WTC11 (cell line): Measurements from ENCODE around the gene ZDHHC1. TPM values are rescaled to one million over a fixed set of nuclear protein-coding genes. Genes with fewer than 3 reads are reported as not detected.

Experiments used
- ATAC-seq: fragments of 200-7000 bp; cut with Tn5 transposase; 2 replicates; pipeline ENCODE4 v1.10.0; 2021; ENCODE audit warnings: mild to moderate bottlenecking, moderate library complexity
- CTCF ChIA-PET: fragments of 300-600 bp; sonication (Branson Sonifier 250); formaldehyde crosslinking; loops from one replicate; lab custom pipeline; 2021; ENCODE audit warnings: antibody characterized with exemption; lab: Charles Lee
- POLR2A ChIA-PET: fragments of 350-600 bp; sonication (Branson Sonifier 250); formaldehyde crosslinking; loops from one replicate; lab custom pipeline; 2021; ENCODE audit warnings: antibody characterized with exemption; lab: Charles Lee
- DNase-seq: peaks from one replicate; pipeline ENCODE4 v3.0.0; 2021; ENCODE audit warnings: low spot score
- H3K27ac Mint-ChIP-seq: 2 replicates; pipeline ENCODE4 v1.8.0; 2021; ENCODE audit warnings: mixed read lengths
- H3K27me3 Mint-ChIP-seq: 2 replicates; pipeline ENCODE4 v1.8.0; 2021; ENCODE audit warnings: low read depth, mild to moderate bottlenecking, moderate library complexity, mixed read lengths
- H3K36me3 Mint-ChIP-seq: 2 replicates; pipeline ENCODE4 v1.8.0; 2021; ENCODE audit warnings: mixed read lengths
- H3K4me1 Mint-ChIP-seq: 2 replicates; pipeline ENCODE4 v1.8.0; 2022; ENCODE audit warnings: mixed read lengths
- H3K4me3 Mint-ChIP-seq: 2 replicates; pipeline ENCODE4 v1.8.0; 2021; ENCODE audit warnings: mild to moderate bottlenecking, moderate library complexity, mixed read lengths
- H3K9me3 Mint-ChIP-seq: 2 replicates; pipeline ENCODE4 v1.8.0; 2021; ENCODE audit warnings: mixed read lengths
- EMX1 ChIP-seq: fragments of 250-450 bp; sonication (Bioruptor Pico); IDR thresholded peaks from 2 replicates; pipeline ENCODE4 v1.8.0; 2021; ENCODE audit warnings: mild to moderate bottlenecking
- HMGA2 ChIP-seq: fragments of 250-450 bp; sonication (Bioruptor Pico); IDR thresholded peaks from 2 replicates; pipeline ENCODE4 v1.4.0; 2021; ENCODE audit warnings: mild to moderate bottlenecking, moderate library complexity
- IRF2 ChIP-seq: sonication (generic); formaldehyde crosslinking; IDR thresholded peaks from 2 replicates; pipeline ENCODE4 v1.8.0; 2022; ENCODE audit warnings: low read depth, missing genetic modification reagents, borderline replicate concordance
- JUN ChIP-seq: sonication (generic); formaldehyde crosslinking; IDR thresholded peaks from 2 replicates; pipeline ENCODE4 v1.8.0; 2023; ENCODE audit warnings: mild to moderate bottlenecking, missing genetic modification reagents
- KAT7 ChIP-seq: sonication (generic); formaldehyde crosslinking; IDR thresholded peaks from 2 replicates; pipeline ENCODE4 v1.8.1; 2023; ENCODE audit warnings: missing genetic modification reagents, mild to moderate bottlenecking, borderline replicate concordance
- MYBL2 ChIP-seq: sonication (generic); formaldehyde crosslinking; IDR thresholded peaks from 2 replicates; pipeline ENCODE4 v1.8.1; 2023; ENCODE audit warnings: mild to moderate bottlenecking, moderate library complexity, missing genetic modification reagents
- RORB ChIP-seq: fragments of 250-450 bp; sonication (Bioruptor Pico); IDR thresholded peaks from 2 replicates; pipeline ENCODE4 v1.9.0; 2021; ENCODE audit warnings: mild to moderate bottlenecking
- SOX15 ChIP-seq: fragments of 250-450 bp; sonication (Bioruptor Pico); IDR thresholded peaks from 2 replicates; pipeline ENCODE4 v1.9.0; 2021; ENCODE audit warnings: mild to moderate bottlenecking
- TCF7 ChIP-seq: sonication (generic); formaldehyde crosslinking; IDR thresholded peaks from 2 replicates; pipeline ENCODE4 v1.8.0; 2022; ENCODE audit warnings: mild to moderate bottlenecking, low read depth, missing genetic modification reagents, moderate library complexity
- TEAD1 ChIP-seq: sonication (generic); formaldehyde crosslinking; IDR thresholded peaks from 2 replicates; pipeline ENCODE4 v1.8.0; 2022; ENCODE audit warnings: mild to moderate bottlenecking, missing genetic modification reagents
- ZNF121 ChIP-seq: sonication (generic); formaldehyde crosslinking; IDR thresholded peaks from 2 replicates; pipeline ENCODE4 v1.8.0; 2023; ENCODE audit warnings: missing genetic modification reagents
- ZNF317 ChIP-seq: sonication (generic); formaldehyde crosslinking; IDR thresholded peaks from 2 replicates; pipeline ENCODE4 v1.8.1; 2023; ENCODE audit warnings: low read depth, mild to moderate bottlenecking, moderate library complexity, missing genetic modification reagents, borderline replicate concordance
- ZNF396 ChIP-seq: fragments of 250-450 bp; sonication (Bioruptor Pico); IDR thresholded peaks from 2 replicates; pipeline ENCODE4 v1.8.0; 2021; ENCODE audit warnings: mild to moderate bottlenecking, moderate library complexity, borderline replicate concordance
- total RNA-seq: library from RNA; stranded (reverse); gene quantifications from 3 replicates; pipeline ENCODE4 v1.2.3, GENCODE V29; 2021
- TF ChIP-seq, protein P1 (sequence below): fragments of 200-600 bp; IDR thresholded peaks from 2 replicates; pipeline ENCODE4 v1.8.0; 2022; ENCODE audit warnings: antibody characterized with exemption
- TF ChIP-seq, protein P2 (sequence below): sonication (generic); formaldehyde crosslinking; IDR thresholded peaks from 2 replicates; pipeline ENCODE4 v1.8.1; 2022; ENCODE audit warnings: low read depth, missing genetic modification reagents, borderline replicate concordance

The ZDHHC1 gene
- total RNA-seq, 1 experiment from 2014 or later, result 4.2 TPM

GRCh38 chr16:67393788-67394154 is 22.5 kb downstream of the ZDHHC1 start (continued):
- no peak for TF ChIP-seq TEAD1 (CRISPR knock-in tag)
- TF ChIP-seq EMX1 (CRISPR knock-in tag), result no peak
- no peak for TF ChIP-seq HMGA2
- TF ChIP-seq TCF7 (CRISPR knock-in tag), result no peak
- no peak for TF ChIP-seq KAT7 (CRISPR knock-in tag)

DNA sequence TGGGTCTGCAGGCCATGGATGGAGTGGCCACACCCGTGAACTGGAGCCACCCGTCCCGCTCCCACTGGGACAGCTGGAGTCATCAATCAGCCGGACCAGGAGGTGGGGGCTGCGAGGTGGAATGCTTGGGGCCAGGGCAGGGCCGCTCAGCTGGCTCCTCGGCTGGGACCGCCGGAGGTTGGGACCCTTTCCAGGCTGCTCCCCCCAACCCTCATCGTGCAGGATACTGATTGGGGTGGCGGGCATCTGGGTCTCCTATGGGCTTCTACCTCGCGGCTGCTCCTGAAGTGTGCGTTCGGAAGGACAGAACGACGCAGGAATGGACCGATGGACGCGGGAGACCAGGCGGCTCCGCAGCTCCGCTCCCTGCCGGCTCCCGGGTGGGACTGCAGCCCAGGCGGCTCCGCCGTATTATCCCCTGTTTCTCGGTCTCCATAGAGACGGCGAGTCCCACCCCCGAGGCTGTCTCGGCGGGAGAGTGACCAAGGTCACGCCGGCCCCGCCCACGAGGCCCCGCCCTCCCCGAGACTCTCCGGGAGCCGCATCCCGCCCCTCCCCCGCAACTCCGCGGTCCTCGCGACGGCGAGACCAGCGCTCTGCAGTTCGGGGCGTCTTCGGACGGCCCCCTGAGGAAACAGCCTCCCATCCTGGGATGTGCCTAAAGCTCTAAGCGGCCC is 23.0 kb downstream of the ZDHHC1 start, which contains the start of gene TPPP3:
TPPP3 (minus strand) TSS at position 388 of the 677 bp plus-strand sequence. CDS start 2,387 bp downstream, outside the sequence.
- ChIA-PET POLR2A (interaction anchor here (0.6 to 1.5 kb wide), 5 partner anchors 9 to 66 kb away, joined by 3 to 4 read pairs (median 3); partner anchors contain the start of gene LRRC36), CTCF (interaction anchor here (0.6 to 6.8 kb wide), 37 partner anchors 10 to 563 kb away, joined by 3 to 65 read pairs (median 6); partner anchors contain the start of genes ATP6V0D1, CES3, HSD11B2 and KCTD19)
- H3K36me3 Mint-ChIP-seq, result no peaks in the 10 kb centered on the region
- TF ChIP-seq, protein P1, sequence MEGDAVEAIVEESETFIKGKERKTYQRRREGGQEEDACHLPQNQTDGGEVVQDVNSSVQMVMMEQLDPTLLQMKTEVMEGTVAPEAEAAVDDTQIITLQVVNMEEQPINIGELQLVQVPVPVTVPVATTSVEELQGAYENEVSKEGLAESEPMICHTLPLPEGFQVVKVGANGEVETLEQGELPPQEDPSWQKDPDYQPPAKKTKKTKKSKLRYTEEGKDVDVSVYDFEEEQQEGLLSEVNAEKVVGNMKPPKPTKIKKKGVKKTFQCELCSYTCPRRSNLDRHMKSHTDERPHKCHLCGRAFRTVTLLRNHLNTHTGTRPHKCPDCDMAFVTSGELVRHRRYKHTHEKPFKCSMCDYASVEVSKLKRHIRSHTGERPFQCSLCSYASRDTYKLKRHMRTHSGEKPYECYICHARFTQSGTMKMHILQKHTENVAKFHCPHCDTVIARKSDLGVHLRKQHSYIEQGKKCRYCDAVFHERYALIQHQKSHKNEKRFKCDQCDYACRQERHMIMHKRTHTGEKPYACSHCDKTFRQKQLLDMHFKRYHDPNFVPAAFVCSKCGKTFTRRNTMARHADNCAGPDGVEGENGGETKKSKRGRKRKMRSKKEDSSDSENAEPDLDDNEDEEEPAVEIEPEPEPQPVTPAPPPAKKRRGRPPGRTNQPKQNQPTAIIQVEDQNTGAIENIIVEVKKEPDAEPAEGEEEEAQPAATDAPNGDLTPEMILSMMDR, result peak; percentile 25; the same call in 1 of the 2 replicates
- TF ChIP-seq MYBL2, result no peak
- TF ChIP-seq, protein P2, sequence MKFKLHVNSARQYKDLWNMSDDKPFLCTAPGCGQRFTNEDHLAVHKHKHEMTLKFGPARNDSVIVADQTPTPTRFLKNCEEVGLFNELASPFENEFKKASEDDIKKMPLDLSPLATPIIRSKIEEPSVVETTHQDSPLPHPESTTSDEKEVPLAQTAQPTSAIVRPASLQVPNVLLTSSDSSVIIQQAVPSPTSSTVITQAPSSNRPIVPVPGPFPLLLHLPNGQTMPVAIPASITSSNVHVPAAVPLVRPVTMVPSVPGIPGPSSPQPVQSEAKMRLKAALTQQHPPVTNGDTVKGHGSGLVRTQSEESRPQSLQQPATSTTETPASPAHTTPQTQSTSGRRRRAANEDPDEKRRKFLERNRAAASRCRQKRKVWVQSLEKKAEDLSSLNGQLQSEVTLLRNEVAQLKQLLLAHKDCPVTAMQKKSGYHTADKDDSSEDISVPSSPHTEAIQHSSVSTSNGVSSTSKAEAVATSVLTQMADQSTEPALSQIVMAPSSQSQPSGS, result no peak
- TF ChIP-seq JUN (CRISPR knock-in tag), result no peak
- no peak for TF ChIP-seq ZNF121
- H3K27me3 Mint-ChIP-seq, result peaks cover 56% of the 10 kb centered on the region
- peak within 1 kb of the TSS; percentile 66 for H3K4me3 Mint-ChIP-seq
- DNase-seq (peak; percentile 90), ATAC-seq (peak; percentile 56)
- peaks cover 20% of the 10 kb centered on the region for H3K4me1 Mint-ChIP-seq
- no peak within 1 kb of the TSS for H3K27ac Mint-ChIP-seq
- H3K9me3 Mint-ChIP-seq, result no peaks in the 10 kb centered on the region

DNA sequence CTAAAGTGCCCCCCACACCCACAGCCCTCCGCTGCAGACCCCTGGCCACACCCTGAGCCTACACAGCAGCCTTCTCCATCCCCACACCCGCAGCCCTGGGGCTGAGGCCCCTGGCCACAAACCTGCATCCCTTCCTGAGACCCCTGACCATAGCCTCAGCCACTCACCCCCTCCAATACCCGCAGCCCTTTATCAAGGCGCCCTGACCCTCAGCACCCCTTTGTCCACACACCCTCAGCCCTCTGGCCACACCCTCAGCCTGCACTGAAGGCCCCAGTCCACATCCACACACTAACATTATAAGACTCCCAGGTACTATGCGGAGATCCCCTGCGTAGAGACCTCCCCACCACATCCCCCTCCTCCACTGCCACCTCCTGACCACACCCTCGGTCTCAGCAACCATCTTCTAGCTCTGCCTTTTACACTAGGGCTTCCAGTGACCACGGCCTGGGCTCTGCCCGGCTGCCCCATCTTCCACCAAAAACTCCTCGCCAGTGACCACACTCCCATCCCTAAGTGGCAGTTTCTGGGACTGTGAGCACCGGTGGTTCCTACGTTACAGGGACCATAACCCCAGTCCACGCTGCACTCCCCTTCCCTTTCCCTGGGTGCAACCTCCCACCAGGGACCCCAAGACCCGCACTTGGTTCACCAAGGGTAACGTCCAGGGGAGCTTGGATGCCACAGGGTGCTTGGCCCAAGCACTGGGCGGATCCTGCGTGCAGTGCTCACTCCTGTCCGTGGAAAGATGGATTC is 23.8 kb downstream of the ZDHHC1 start:
- H3K27me3 Mint-ChIP-seq, result peaks cover 55% of the 10 kb centered on the region
- TF ChIP-seq ZNF317 (CRISPR knock-in tag) (no peak), IRF2 (CRISPR knock-in tag) (no peak)
- TF ChIP-seq, all 79 proteins: peak for 0
- POLR2A ChIA-PET, result interaction anchor here (0.6 to 0.9 kb wide), 2 partner anchors 10 to 53 kb away, joined by 3 read pairs; no protein-coding TSS in a partner anchor

DNA sequence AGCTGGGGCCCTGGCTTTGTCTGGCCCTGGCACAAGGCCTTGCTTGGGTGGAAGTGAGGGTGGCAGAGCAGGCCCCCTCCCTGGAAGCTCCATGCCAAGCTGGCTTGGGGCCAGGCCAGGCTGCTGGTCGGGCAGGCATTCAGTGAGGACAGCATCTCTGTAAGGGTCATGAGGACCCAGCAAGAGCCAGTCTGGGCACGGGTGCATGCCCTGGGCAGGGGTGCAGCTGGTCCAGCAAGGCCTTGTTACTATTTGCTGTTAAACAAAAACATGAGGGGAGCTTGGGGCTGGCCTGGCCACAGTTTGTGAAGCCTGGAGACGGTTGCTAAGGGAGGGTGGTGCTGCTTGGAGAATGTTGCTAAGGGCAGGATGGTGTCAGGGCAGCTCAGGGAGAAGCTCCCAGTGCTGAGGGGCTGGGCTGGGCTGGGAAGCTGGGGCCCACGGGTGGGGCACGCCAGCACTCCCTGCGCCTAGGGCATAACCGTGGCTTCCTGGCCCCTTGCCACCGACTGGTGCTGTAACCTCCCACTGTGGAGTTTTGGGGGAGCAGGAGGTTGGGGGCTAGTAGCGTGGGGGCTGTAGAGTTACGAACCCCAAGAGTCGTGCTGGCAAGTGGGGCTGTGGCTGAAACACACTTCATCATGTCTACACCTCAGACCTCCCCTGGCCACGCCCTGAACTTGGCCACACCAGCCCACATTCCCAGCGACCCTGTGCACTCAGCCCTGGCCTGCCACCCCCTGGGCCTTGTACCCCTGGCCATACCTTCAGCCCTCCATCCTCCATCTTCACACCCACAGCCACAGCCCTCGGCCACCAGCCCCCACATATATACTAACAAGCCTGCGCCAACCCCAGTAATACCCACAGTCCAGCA is 24.6 kb downstream of the ZDHHC1 start:
- no peak for TF ChIP-seq SOX15 (CRISPR knock-in tag)
- no peak for TF ChIP-seq RORB
- TF ChIP-seq ZNF396 (CRISPR knock-in tag), result no peak
- no peaks in the 10 kb centered on the region for H3K9me3 Mint-ChIP-seq
- H3K36me3 Mint-ChIP-seq, result no peaks in the 10 kb centered on the region
- DNase-seq, result no peak
- no peak overlapping the region for H3K4me3 Mint-ChIP-seq
- ChIA-PET POLR2A (no interaction called here), CTCF (interaction anchor here (1.0 to 6.8 kb wide), 13 partner anchors 8 to 236 kb away, joined by 3 to 65 read pairs (median 15); partner anchors contain the start of genes ATP6V0D1, HSD11B2, KCTD19 and LRRC36)
- no peak for ATAC-seq
- peaks cover 24% of the 10 kb centered on the region for H3K4me1 Mint-ChIP-seq
- no peak overlapping the region for H3K27ac Mint-ChIP-seq
- H3K27me3 Mint-ChIP-seq, result peaks cover 55% of the 10 kb centered on the region

More for the DNA sequence above, 23.8 kb downstream of the ZDHHC1 start:
- Mint-ChIP-seq H3K36me3 (no peaks in the 10 kb centered on the region), H3K27ac (no peak overlapping the region), H3K4me1 (peaks cover 24% of the 10 kb centered on the region), H3K4me3 (peak overlapping the region; percentile 25; the same call in 1 of the 2 replicates), H3K9me3 (no peaks in the 10 kb centered on the region)
- CTCF ChIA-PET, result interaction anchor here (0.6 to 6.8 kb wide), 29 partner anchors 9 to 562 kb away, joined by 3 to 65 read pairs (median 8); partner anchors contain the start of genes ATP6V0D1, CES3, HSD11B2 and KCTD19
- no peak for ATAC-seq
- no peak for DNase-seq
